GM12801 (cell line): ENCODE measurements around the gene TRIM23.

Experiments
- TF ChIP-seq, protein P1 (sequence below): IDR thresholded peaks from one replicate; pipeline ENCODE4 v1.5.1; 2011; ENCODE audit warnings: control low read depth; ENCODE audit not compliant: insufficient read length; ENCODE audit errors: extremely low read depth

The TRIM23 gene

DNA sequence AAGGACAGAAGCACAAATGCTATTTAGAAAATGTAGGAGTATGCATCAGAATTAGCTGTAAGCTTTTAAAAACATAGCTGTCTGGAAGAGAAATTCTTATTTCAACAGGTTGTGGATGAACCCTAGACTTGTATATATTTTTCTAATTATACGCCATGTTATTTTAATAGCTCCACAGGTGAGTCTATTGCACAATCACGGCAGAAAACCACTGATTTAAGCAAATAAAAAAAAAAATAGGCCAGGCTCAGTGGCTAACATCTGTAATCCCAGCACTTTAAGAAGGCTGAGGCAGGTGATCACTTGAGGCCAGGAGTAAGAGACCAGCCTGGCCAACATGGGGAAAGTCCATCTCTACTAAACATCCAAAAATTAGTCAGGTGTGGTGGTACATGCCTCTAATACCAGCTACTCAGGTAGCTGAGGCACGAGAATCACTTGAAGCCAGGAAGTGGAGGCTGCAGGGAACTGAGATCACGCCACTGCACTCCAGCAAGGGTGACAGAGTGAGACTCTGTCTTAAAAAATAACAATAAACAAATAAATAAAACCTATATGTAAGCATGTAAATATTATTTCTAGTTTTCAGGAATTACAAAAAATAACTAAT is 11.7 kb downstream of the TRIM23 start:
- TF ChIP-seq, protein P1, sequence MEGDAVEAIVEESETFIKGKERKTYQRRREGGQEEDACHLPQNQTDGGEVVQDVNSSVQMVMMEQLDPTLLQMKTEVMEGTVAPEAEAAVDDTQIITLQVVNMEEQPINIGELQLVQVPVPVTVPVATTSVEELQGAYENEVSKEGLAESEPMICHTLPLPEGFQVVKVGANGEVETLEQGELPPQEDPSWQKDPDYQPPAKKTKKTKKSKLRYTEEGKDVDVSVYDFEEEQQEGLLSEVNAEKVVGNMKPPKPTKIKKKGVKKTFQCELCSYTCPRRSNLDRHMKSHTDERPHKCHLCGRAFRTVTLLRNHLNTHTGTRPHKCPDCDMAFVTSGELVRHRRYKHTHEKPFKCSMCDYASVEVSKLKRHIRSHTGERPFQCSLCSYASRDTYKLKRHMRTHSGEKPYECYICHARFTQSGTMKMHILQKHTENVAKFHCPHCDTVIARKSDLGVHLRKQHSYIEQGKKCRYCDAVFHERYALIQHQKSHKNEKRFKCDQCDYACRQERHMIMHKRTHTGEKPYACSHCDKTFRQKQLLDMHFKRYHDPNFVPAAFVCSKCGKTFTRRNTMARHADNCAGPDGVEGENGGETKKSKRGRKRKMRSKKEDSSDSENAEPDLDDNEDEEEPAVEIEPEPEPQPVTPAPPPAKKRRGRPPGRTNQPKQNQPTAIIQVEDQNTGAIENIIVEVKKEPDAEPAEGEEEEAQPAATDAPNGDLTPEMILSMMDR: no peak

DNA sequence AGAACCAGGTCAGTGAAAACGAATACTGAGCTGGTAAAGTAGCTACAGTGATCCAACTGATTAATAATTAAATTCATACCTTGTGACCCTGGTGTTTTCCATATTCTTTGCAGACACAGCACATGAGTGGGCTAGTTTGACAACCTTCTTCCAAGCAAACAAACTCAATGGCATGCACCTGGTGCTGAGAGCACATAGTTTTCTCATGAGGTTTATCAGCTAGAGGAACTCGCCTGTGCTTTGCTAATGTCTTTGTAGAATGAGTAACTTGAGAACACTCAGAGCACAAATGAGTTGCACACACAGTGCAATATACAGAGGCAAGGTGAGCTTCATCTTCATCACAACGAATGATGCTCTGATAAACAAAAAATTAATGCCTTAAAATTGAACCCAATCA is 12.6 kb downstream of the TRIM23 start:
- TF ChIP-seq, protein P1: no peak

DNA sequence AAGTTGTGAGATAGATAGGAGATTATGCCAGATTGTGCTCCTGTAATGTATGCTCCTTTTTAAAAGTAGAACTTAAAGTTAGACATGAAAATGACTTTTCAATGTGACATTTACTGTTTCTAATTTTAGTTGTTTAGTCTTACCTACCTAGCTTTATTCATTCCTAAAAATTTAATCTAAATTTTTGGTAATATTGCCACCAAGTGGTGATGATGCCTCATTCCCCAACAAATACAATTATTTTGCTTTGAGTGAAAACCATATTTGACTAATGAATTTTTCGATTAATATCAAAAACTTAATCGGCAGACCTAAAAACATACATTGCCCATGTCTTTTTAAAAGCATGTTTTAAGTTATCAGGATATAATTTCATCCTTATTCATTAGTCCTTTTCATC is 35.4 kb downstream of the TRIM23 start:
- TF ChIP-seq, protein P1: no peak

DNA sequence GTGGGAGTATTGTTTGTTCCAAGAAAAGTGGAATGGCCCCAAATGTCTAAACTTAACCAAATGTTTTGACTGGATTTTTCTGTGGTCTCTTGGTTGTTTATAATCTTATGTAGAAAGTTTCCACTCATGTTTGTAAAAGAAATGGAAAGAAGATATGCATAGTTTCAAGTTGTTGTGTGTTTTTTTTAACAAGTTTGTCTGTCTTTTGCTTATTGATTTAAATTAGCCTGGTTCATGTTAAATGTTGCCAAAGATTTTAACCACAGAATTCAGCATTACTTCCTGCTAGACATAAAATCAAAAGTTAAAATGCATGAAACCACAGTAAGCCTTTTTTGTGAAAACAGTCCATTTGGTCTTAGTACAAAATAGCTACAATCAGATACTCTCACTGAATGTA is 47.0 kb downstream of the TRIM23 start:
- TF ChIP-seq, protein P1: no peak

DNA sequence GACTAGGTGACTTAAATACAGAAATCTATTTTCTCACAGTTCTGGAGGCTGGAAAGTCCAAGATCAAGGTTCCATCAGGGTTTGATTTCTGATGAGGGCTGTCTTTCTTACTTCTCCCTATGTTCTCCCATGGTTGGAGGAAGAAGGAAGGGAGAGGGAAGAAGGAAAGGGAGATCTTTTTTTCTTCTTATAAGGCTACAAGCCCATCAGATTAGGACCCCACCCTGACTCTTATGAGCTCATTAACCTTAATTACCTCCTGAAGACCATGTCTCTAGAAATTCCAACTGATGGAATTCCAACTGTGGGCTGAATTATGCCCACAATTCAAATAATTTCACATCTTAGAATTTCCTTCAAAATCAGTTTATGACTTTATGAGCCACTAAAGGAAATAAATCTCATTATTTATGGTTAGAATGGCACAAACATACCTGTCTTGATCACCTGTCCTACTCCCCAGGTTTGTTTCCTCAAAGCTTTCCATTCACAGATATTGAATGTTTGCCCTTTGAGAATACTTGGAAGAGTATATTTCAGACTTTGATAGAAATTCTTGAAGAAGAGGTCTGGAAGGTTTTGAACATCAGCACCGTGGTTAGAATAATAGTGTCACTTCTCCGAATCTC is 53.4 kb downstream of the TRIM23 start:
- TF ChIP-seq, protein P1: no peak

DNA sequence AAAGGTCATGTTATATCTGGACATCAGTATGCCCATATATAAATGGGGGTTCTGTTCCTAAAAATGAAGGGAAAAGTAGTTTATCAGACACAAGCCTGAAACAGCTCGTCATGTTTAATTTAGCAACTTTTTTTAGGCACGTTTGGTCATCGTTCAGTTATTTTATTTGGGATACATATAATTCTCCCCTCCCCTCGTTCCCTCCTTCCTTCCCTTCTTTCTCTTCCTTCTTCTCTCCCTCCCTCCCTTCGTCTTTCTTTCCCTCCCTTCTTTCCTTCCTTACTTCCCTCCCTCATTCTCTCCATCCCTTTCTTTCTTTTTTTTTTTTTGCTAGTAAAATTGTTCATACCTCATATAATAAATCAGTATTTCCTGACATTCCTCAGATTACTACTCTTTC is 57.6 kb downstream of the TRIM23 start:
- TF ChIP-seq, protein P1: no peak

DNA sequence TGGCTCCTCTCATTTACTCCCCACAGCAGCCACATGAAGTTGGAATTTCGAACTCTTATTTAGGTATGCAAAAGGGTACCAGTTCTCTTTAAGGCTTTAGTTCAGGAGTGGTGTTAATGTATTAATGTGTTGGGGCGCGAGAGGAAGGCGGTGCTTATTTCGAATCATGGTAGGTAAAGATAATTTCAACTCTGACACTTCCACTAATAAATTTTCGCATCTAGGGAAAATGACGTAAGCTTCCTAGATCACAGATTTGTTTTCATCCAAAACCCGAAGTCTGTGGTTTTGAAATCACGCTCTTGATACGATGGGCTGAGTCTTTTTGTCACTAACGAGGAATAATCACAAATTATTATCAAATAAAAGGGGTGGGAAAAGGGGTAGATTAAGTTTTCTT is 60.4 kb downstream of the TRIM23 start:
- TF ChIP-seq, protein P1: no peak
